DOHH2 (cell line): Measurements from ENCODE around the gene NMBR.

Experiments used
- H3F3A ChIP-seq: fragments of 200-600 bp; sonication (generic), shearing (Covaris generic); 2 replicates; pipeline ENCODE4 v1.6.0; 2016; ENCODE audit warnings: antibody characterized with exemption, mild to moderate bottlenecking; ENCODE audit not compliant: control insufficient read depth, insufficient read depth
- H3K27ac ChIP-seq: fragments of 200-600 bp; sonication (generic); 2 replicates; pipeline ENCODE4 v1.5.1; 2014; ENCODE audit warnings: low read depth, mild to moderate bottlenecking, low read length, moderate library complexity
- H3K27me3 ChIP-seq: fragments of 200-600 bp; sonication (generic); 2 replicates; pipeline ENCODE4 v1.6.1; 2014; ENCODE audit warnings: mild to moderate bottlenecking, low read length, mixed read lengths; ENCODE audit not compliant: control insufficient read depth
- H3K36me3 ChIP-seq: fragments of 200-600 bp; sonication (generic); 2 replicates; pipeline ENCODE4 v1.6.1; 2014; ENCODE audit warnings: mild to moderate bottlenecking, low read length, moderate library complexity, mixed read lengths; ENCODE audit not compliant: control insufficient read depth
- H3K4me1 ChIP-seq: fragments of 200-600 bp; sonication (generic); 2 replicates; pipeline ENCODE4 v1.6.1; 2014; ENCODE audit warnings: mild to moderate bottlenecking, low read length, mixed read lengths; ENCODE audit not compliant: control insufficient read depth
- H3K4me2 ChIP-seq: fragments of 200-600 bp; sonication (generic); 2 replicates; pipeline ENCODE4 v1.6.0; 2014; ENCODE audit warnings: mild to moderate bottlenecking, low read length, moderate library complexity
- H3K4me3 ChIP-seq: fragments of 200-600 bp; sonication (generic); 2 replicates; pipeline ENCODE4 v1.5.1; 2014; ENCODE audit warnings: mild to moderate bottlenecking, low read length, mixed read lengths
- H3K79me2 ChIP-seq: fragments of 200-600 bp; sonication (generic); 2 replicates; pipeline ENCODE4 v1.6.1; 2014; ENCODE audit warnings: mild to moderate bottlenecking, low read length, mixed read lengths; ENCODE audit not compliant: control insufficient read depth
- H3K9me2 ChIP-seq: fragments of 200-600 bp; sonication (generic); replicated peaks from 2 replicates; pipeline ENCODE4 v1.6.1; 2014; ENCODE audit warnings: mild to moderate bottlenecking, low read length, mixed read lengths; ENCODE audit not compliant: control insufficient read depth
- H3K9me3 ChIP-seq: fragments of 200-600 bp; sonication (generic); 2 replicates; pipeline ENCODE4 v1.6.1; 2014; ENCODE audit warnings: antibody characterized with exemption, low read length, mixed read lengths; ENCODE audit not compliant: control insufficient read depth, insufficient read depth
- H4K20me1 ChIP-seq: fragments of 200-600 bp; sonication (generic); 2 replicates; pipeline ENCODE4 v1.6.0; 2014; ENCODE audit warnings: low read depth, mild to moderate bottlenecking, antibody characterized with exemption, low read length, moderate library complexity; ENCODE audit not compliant: control insufficient read depth, insufficient read depth
- EZH2phosphoT487 ChIP-seq: fragments of 200-600 bp; sonication (generic); IDR thresholded peaks from 2 replicates; pipeline ENCODE4 v1.6.1; 2017; ENCODE audit warnings: borderline replicate concordance, mild to moderate bottlenecking, antibody characterized with exemption, low read length, moderate library complexity, mixed read lengths
- TF ChIP-seq, protein P1 (sequence below): fragments of 200-600 bp; sonication (generic); IDR thresholded peaks from one replicate; pipeline ENCODE4 v1.5.1; 2014; ENCODE audit warnings: antibody characterized with exemption, mild to moderate bottlenecking, low read depth, low read length; ENCODE audit not compliant: poor library complexity, severe bottlenecking

The NMBR gene

DNA sequence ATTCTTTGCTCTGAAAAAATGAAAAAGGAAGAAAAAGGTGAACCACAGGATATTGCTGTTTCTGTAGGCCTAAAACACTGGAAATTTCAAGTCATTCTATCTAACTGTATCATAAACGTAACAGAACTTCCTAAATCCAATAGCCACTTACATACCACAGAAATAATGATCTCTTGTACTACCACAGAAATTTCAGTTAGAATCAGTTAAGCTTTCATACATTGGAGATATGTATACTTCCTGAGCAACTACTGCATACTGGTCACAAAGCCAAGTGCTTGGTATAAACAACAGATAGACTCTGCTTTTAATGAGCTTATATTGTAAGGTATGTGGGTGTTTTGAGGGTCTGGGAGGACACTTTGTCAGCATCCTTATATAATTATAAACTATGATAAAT, 38.7 kb upstream of the NMBR start:
- Histone ChIP-seq H3K4me1 (no peaks in the 10 kb centered on the region), H3F3A (no peaks in the 10 kb centered on the region), H3K36me3 (peaks cover 11% of the 10 kb centered on the region), H3K27me3 (no peaks in the 10 kb centered on the region), H3K79me2 (no peaks in the 10 kb centered on the region), H3K4me3 (no peak overlapping the region), H3K4me2 (no peak overlapping the region), H3K9me3 (no peaks in the 10 kb centered on the region), H3K27ac (no peak overlapping the region), H3K9me2 (no peaks in the 10 kb centered on the region), H4K20me1 (no peaks in the 10 kb centered on the region)
- TF ChIP-seq, protein P1, sequence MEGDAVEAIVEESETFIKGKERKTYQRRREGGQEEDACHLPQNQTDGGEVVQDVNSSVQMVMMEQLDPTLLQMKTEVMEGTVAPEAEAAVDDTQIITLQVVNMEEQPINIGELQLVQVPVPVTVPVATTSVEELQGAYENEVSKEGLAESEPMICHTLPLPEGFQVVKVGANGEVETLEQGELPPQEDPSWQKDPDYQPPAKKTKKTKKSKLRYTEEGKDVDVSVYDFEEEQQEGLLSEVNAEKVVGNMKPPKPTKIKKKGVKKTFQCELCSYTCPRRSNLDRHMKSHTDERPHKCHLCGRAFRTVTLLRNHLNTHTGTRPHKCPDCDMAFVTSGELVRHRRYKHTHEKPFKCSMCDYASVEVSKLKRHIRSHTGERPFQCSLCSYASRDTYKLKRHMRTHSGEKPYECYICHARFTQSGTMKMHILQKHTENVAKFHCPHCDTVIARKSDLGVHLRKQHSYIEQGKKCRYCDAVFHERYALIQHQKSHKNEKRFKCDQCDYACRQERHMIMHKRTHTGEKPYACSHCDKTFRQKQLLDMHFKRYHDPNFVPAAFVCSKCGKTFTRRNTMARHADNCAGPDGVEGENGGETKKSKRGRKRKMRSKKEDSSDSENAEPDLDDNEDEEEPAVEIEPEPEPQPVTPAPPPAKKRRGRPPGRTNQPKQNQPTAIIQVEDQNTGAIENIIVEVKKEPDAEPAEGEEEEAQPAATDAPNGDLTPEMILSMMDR, result no peak
- no peak for TF ChIP-seq EZH2phosphoT487

DNA sequence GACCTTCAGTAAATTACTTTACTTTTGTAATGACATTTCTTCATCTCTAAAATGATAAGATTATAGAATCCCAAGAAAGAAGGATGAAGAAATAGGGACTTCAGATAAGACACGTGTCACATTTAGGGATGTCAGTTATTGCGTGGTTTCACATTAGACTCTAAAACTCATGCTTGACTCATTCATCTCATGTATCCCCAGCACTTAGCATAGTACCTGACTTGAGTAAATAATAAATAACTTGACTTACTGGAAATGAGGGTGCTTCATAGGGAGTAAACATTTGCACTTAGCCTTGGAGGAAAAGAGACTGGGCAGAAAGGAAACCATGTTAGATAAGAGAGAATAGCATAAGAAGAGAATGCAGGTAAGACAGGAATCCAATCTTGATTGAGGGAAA, 37.4 kb upstream of the NMBR start:
- H3K4me2 ChIP-seq, result no peak overlapping the region
- no peak for TF ChIP-seq EZH2phosphoT487
- TF ChIP-seq, protein P1, result no peak
- H3K9me3 ChIP-seq, result no peaks in the 10 kb centered on the region
- H3K27ac ChIP-seq, result no peak overlapping the region
- H3K4me1 ChIP-seq, result no peaks in the 10 kb centered on the region
- no peaks in the 10 kb centered on the region for H4K20me1 ChIP-seq
- no peaks in the 10 kb centered on the region for H3K27me3 ChIP-seq
- H3K36me3 ChIP-seq, result peaks cover 6% of the 10 kb centered on the region; the same call in 1 of the 2 replicates
- H3K4me3 ChIP-seq, result no peak overlapping the region
- H3K79me2 ChIP-seq, result no peaks in the 10 kb centered on the region
- H3F3A ChIP-seq, result no peaks in the 10 kb centered on the region
- no peaks in the 10 kb centered on the region for H3K9me2 ChIP-seq

DNA sequence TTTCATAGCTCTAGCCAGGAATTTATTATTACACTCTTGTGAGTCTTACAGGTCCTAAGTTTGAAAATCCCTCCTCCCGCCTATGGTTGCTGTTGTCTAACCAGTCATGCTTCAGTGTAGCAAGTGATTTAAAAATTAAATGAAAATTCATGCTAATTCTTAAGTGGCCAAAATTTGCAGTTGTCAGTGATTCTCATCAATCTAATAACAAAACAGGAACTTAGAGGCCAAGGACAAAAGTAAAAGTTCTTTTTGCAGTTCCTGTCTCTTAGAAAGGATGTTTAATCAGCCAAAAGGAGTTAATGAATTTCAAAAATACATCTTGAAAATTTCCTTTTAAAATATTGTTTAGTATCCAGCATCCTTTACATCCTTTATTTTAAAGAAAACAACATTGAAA, 36.4 kb upstream of the NMBR start:
- TF ChIP-seq, protein P1, result no peak
- TF ChIP-seq EZH2phosphoT487, result no peak
- H3K9me3 ChIP-seq, result no peaks in the 10 kb centered on the region

DNA sequence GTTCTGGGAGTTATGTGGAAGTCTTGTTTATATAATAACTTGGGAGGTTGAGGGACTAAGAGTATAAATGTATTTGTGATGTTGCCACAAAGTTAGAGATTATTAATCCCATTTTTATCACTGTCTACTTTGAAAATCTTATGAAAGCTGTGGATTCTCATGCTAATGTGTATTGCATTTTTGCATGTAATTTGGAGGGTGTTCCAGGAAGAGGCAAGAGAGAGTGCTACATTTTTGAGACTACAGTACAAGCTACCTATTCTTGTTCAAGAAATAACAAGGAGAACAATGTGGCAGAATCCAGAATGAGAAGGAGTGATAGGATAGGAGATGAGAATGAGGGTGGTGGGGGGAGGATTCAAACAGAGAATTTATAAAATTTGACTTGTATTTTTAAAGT, 35.1 kb upstream of the NMBR start:
- Histone ChIP-seq H3K9me3 (no peaks in the 10 kb centered on the region), H4K20me1 (no peaks in the 10 kb centered on the region), H3K9me2 (no peaks in the 10 kb centered on the region), H3K36me3 (peaks cover 10% of the 10 kb centered on the region; the same call in 1 of the 2 replicates), H3K27ac (no peak overlapping the region), H3K27me3 (no peaks in the 10 kb centered on the region), H3K79me2 (no peaks in the 10 kb centered on the region), H3K4me2 (no peak overlapping the region), H3K4me1 (no peaks in the 10 kb centered on the region), H3K4me3 (no peak overlapping the region), H3F3A (no peaks in the 10 kb centered on the region)
- no peak for TF ChIP-seq EZH2phosphoT487
- TF ChIP-seq, protein P1, result no peak

More for the DNA sequence above, 36.4 kb upstream of the NMBR start:
- 0 out of 2 replicates have a peak, but pooled peaks cover 2% of the 10 kb centered on the region for H3K36me3 ChIP-seq
- no peaks in the 10 kb centered on the region for H3K4me1 ChIP-seq
- no peak overlapping the region for H3K4me3 ChIP-seq
- no peaks in the 10 kb centered on the region for H3K27me3 ChIP-seq
- H3K79me2 ChIP-seq, result no peaks in the 10 kb centered on the region
- no peaks in the 10 kb centered on the region for H3K9me2 ChIP-seq
- H3K27ac ChIP-seq, result no peak overlapping the region
- no peak overlapping the region for H3K4me2 ChIP-seq
- no peaks in the 10 kb centered on the region for H4K20me1 ChIP-seq
- H3F3A ChIP-seq, result no peaks in the 10 kb centered on the region
